HTR-8/SVneo (cell line): ENCODE results near the gene RCBTB2.
"Not testable (repeated sequence)": the region's sequence is repeated elsewhere in the genome, so short reads cannot be mapped to it uniquely, and the experiment has no call there.

ENCODE experiments used
- DNase-seq: peaks from one replicate; pipeline ENCODE4 v3.0.0; 2011; ENCODE audit warnings: low spot score, mixed read lengths; ENCODE audit not compliant: insufficient read length
- FAIRE-seq: peaks from 2 replicates; lab custom pipeline; 2011; peaks lifted over from hg19 to GRCh38; lab: Jason Lieb, UNC

Gene RCBTB2

DNA sequence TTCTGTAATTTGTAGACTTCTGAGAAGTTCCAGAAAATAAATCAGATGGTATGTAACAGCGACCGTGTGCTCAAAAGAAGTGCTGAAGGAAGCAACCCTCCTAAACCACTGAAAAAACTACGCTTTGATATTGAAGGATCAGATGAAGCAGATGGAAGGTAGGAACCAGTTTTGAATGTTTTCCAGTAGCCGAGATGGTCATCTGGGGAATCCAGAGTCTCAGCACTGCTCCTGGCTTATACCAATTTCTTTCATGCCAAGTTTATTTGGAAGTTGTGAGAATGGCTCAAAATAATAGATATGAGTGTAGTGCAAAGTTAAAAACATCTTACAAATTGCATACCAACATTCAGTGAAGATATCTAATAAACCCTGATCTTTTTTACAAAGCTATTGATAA, 56.2 kb downstream of the RCBTB2 start:
- DNase-seq (no peak), FAIRE-seq (no peak)

DNA sequence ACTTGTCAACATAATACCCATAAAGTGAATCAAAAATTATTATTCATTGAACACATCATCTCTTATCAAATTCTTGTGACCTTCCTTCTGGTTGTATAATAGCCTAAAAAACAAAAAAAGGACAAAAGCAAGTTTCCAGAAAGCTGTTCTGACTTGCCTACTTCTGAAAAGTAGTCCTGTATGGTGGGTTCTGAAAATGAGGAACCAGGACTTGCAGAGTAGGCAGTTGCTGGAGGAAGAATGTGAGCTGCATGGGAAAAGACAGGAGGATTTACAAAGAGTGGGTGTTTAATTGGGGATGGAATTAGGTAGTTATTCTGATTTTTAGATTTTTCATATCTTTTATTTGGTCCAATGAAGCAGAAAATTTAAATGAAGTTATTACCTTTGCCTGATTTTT, 56.7 kb downstream of the RCBTB2 start:
- DNase-seq: no peak
- FAIRE-seq: no peak

DNA sequence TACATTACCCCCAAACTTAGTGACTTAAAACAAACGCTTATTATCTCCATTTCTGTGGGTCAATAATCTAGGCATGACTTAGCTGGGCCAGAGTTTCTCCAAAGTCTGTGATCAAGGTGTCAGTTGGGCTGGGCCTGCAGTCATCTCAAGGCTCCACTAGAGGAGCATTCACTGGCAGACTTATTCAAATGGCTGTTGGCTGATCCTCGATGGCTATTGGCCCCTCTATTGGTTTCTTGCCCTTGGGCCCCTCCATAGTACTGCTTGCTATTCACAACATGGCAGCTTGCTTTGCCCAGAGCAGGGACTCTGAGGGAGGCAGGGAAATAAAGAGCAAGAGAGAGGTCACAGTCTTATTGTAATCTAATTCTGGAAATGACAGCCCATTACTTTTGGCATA, 57.6 kb downstream of the RCBTB2 start:
- FAIRE-seq: no peak
- DNase-seq: no peak

DNA sequence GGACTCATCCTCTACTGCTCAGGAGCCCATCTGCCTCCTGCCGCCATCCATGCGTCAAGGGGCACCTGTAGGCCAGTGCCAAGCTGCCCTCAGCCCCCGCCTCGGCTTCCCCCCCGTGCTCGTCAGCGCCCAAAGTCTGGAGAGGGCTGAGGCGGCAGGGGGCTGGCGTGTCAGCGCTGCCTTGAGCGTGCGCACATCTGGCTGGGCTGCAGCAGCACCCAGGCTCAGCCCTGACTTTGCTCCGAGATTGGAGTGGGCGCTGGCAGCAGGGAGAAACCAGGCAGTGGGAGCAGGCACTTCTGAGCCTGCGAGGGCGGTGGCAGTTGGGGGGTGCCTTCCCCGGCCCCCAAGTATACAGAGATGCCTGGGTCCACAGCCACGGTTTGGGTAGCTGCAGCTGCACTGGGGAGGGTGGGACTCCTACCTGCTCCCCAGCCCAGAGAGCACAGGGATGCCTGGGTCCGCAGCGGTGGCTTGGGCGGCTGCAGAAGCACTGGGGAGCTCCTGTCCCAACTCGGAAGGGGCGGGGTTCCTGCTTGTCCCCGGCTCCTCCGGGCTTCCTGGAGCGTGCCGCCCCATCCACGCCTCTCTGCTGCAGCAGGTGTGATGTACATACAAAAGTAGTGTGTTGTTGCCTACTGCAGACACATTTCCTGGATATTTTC, 75.2 kb downstream of the RCBTB2 start:
- DNase-seq (no peak), FAIRE-seq (no peak)

DNA sequence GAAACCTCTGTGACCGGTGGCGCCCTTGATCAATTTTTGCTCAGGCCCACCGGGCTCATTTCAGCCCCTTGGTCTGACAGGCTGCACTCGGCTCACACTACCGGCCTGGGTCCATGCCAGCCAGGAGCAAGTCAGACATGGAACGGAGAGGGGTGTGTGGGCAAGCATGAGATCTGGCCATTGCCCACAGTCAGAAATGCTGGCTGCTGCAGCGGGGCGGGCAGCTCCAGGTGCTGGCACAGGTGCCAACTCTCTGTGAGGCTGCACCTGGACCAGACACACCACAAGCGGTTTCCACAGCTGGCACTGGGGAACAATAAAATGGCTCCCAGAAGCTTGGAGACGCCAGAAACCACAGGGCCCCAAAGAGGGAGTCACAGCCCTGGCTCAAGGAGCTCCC, 76.3 kb downstream of the RCBTB2 start:
- no peak for DNase-seq
- no peak for FAIRE-seq

DNA sequence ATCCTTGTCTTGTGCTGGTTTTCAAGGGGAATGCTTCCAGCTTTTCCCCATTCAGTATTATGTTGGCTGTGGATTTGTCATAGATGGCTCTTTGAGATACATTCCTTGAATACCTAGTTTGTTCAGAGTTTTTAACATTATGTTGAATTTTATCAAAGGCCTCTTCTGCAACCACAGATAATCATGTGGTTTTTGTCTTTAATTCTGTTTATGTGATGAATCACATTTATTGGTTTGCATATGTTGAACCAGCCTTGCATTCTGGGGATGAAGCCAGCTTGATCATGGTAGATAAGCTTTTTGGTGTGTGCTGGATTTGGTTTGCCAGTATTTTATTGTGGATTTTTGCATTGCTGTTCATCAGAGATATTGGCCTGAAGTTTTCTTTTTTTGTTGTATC, 81.7 kb downstream of the RCBTB2 start:
- not testable (repeated sequence) for FAIRE-seq, DNase-seq

DNA sequence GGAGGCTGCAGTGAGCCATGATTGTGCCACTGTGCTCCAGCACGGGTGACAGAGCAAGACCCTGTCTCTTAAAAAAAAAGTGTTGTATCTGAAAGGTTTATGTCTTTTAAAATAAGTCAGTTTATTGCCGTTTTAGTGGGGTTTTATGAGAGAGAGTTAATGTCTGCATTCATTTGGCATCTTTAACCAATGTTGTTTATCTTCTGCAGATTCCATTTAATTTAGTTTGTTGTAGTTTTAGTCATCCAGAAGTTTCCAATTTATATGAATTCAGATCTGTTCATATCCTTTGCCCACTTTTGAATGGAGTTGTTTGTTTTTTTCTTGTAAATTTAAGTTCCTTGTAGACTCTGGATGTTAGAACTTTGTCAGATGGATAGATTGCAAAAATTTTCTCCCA, 83.2 kb downstream of the RCBTB2 start:
- no peak for DNase-seq
- no peak for FAIRE-seq

DNA sequence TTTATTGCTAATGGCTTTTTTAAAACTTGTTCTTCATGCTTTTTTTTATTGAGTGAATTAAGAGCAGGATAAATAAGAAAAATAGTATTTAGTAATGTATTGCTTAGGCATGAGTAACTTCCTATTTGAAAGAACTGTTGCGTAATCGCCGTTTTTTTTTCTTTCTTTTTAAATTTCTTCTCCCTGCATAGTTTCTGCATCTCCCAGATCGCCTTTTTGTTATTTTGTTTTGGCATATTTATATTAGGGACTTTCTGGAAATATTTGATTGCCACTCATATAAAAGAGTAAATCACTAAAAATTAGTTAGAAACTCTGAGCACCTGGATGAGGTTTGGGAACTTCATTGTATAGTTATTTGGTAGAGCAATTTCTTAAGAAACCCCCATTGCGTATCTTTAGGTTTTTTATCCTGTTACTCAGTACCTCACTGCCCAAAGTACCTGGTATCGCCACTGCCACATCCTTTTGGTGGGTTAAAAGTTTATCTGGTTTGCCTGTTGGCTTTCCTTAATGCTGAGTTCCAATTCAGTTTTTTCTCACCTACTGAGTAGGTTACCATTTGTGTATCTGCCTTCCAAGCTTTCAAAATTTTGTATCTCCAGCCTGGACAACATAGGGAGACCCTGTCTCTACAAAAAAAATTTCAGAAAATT, 83.8 kb downstream of the RCBTB2 start:
- FAIRE-seq (no peak), DNase-seq (no peak)

DNA sequence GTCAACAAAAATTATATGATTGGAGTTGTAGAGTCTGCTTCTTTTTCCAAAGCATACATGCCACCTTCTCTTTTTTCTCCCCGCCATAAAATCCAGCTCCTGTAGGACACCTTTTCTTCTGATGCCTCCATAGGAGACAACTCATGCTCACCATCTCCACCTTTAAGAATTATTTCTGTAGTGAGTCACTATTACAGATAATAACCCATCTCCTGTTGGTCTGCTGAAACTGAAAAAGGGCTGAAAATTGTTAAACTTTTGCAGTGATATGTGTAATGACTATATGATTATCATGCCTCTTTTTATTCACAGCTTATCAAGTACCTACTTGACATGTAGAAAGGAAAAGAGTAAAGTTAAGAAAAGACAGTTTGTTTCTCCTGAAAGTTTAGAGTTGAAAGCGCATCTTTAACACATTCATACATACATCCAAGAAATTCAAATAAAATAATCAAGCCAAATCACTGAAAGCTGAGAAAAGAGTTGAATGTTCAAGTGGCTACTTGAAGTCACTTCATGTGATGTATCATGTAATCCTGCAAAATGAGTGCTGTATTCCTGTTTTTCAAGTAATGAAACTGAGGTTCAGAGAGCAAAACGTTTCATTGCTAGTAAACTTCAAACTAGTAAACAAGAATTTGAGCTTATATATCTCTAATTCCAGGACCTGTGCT, 84.5 kb downstream of the RCBTB2 start:
- no peak for FAIRE-seq
- no peak for DNase-seq

DNA sequence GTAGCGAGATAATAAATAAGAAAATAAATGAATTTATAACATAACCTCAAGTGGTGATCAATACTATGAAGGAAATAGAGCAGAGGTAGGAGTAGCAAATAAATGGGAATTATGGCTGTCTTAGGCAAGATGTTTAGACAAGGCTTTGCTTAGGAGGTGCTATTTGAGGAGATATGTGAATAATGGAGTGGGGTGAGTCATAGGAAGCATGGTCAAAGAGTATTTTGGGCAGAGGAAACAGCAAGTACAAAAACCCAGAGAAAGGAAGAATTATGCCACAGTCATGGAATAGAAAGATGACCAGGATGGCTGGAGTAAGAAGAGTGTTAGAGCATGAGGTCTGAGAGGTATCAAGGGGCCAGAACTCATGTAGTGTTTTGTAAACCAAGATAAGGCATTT, 86.4 kb downstream of the RCBTB2 start:
- DNase-seq (no peak), FAIRE-seq (no peak)

DNA sequence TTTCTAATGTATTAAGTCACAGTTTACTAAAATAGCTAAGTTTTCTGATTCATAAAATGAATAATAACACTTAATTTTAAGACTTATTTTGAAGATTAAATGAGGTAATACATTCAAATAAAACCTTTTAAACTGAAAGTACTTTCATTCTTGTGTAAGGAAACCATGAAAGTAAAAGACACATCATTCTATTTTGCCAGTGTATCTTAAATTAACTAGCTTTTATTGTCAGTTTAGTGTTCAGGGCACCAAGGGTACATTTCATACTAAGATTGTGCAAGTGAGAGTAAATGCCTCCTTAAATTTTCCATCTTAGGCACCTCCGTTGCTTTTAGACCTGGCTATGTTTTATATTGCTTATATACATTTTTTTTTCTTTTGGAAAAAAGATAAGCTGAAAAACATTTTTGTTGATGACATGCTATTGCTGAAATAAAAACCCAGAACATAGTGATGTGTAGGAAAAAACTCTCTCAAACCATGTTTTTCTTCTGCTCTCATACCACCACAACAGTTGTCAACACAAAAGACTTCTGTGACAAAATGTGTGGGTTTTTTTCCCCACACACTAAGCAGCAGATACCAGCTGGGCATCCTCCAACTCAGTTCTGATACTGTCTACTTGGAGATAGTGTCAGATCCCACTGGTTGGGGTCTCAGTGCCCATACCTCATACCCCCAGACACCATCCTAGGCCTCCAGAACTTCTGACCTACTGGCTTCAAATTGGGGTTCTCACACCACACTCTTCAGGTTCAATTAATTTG, 89.3 kb downstream of the RCBTB2 start:
- FAIRE-seq: no peak
- DNase-seq: no peak
